Testis (tissue), 2 donors: ENCODE results near the gene SERAC1.

Source experiments
- POLR2A ChIP-seq: fragments of 450-650 bp; IDR thresholded peaks from one replicate; pipeline ENCODE4 v1.6.1; 2017; ENCODE audit warnings: antibody characterized with exemption, mild to moderate bottlenecking, moderate library complexity
- TF ChIP-seq, protein P1 (sequence below), 3 experiments: fragments of 450-650 bp in 2 of 3; fragments of 200-600 bp in 1 of 3; sonication (generic) in 1 of 3; IDR thresholded peaks; one replicate each; pipeline ENCODE4 v1.5.1; 2016 to 2019; ENCODE audit warnings: antibody characterized with exemption in 3 of 3, mild to moderate bottlenecking in 2 of 3, moderate library complexity in 1 of 3

GRCh38 chr6:158174514-158174913, 6.5 kb upstream of the SERAC1 start:
- TF ChIP-seq, protein P1, sequence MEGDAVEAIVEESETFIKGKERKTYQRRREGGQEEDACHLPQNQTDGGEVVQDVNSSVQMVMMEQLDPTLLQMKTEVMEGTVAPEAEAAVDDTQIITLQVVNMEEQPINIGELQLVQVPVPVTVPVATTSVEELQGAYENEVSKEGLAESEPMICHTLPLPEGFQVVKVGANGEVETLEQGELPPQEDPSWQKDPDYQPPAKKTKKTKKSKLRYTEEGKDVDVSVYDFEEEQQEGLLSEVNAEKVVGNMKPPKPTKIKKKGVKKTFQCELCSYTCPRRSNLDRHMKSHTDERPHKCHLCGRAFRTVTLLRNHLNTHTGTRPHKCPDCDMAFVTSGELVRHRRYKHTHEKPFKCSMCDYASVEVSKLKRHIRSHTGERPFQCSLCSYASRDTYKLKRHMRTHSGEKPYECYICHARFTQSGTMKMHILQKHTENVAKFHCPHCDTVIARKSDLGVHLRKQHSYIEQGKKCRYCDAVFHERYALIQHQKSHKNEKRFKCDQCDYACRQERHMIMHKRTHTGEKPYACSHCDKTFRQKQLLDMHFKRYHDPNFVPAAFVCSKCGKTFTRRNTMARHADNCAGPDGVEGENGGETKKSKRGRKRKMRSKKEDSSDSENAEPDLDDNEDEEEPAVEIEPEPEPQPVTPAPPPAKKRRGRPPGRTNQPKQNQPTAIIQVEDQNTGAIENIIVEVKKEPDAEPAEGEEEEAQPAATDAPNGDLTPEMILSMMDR (IDR thresholded peaks at IDR 0.05): no peak
- no peak for TF ChIP-seq POLR2A
